Right lobe of liver (tissue), 6 donors: ENCODE measurements around the gene ZFR2. TPM values are rescaled to one million over a fixed set of nuclear protein-coding genes. Genes with fewer than 3 reads are reported as not detected.

Experiments used
- ATAC-seq, 4 donors: fragments of 200-7000 bp; cut with Tn5 transposase; one replicate each; pipeline ENCODE4 v1.9.1; 2020; ENCODE audit warnings: mild to moderate bottlenecking in 4 of 4, moderate library complexity in 4 of 4
- DNase-seq, 3 donors: peaks; one replicate each; pipeline ENCODE4 v3.0.0-alpha.2; 2020
- H3K27ac ChIP-seq, 3 donors: fragments of 200-600 bp; one replicate each; pipeline ENCODE4 v1.8.0; 2022
- H3K27me3 ChIP-seq, 2 donors: fragments of 200-600 bp; one replicate each; pipeline ENCODE4 v1.8.0; 2022
- H3K36me3 ChIP-seq, 4 donors: fragments of 200-600 bp; sonication (generic) in 1 of 4; one replicate each; pipeline versions ENCODE4 v1.5.1 to v1.8.0; 2017 to 2022; ENCODE audit warnings: control low read depth in 1 of 4
- H3K4me1 ChIP-seq, 4 donors: fragments of 200-600 bp; sonication (generic) in 1 of 4; one replicate each; pipeline versions ENCODE4 v1.5.1 to v1.8.0; 2017 to 2022; ENCODE audit warnings: control low read depth in 1 of 4
- H3K4me3 ChIP-seq, 3 donors: fragments of 200-600 bp; one replicate each; pipeline ENCODE4 v1.8.0; 2022
- H3K9me3 ChIP-seq, 4 donors: fragments of 200-600 bp; sonication (generic) in 1 of 4; one replicate each; pipeline versions ENCODE4 v1.5.1 to v1.8.0; 2017 to 2022; ENCODE audit warnings: control low read depth in 1 of 4
- POLR2A ChIP-seq: fragments of 450-650 bp; IDR thresholded peaks from one replicate; pipeline ENCODE4 v1.6.1; 2017; ENCODE audit warnings: antibody characterized with exemption, mild to moderate bottlenecking
- WGBS: methylation state at CpG from one replicate; pipeline ENCODE4 v1.1.6; 2018; ENCODE audit warnings: low coverage, low lambda C conversion rate; ENCODE audit not compliant: insufficient coverage; ENCODE audit errors: missing lambda C conversion rate; 5-methylcytosine and 5-hydroxymethylcytosine counted together
- intact Hi-C, 2 donors: fragments of 100-400 bp; cut with DNase I; formaldehyde crosslinking; loops; one replicate each; pipeline versions ENCODE4 v1.11.2 to v1.14.1; 2022
- total RNA-seq, 6 experiments: library from RNA; depleted of rRNA in 2 of 6; stranded (reverse); fragments of >200 nt in 2 of 6; fragmentation: NEBNext Ultra II Directional in 3 of 6; extraction: Animal tissue kit (Norgen Biotek cat#: 25700) in 3 of 6; gene quantifications; one replicate each; pipeline versions ENCODE4 v1.1.0 to v1.2.4, GENCODE V29; 2016 to 2023
- TF ChIP-seq, protein P1 (sequence below), 4 donors: fragments of 200-600 bp in 3 of 4; fragments of 450-650 bp in 1 of 4; IDR thresholded peaks; one replicate each; pipeline versions ENCODE4 v1.5.1 to v1.8.0; 2016 to 2022; ENCODE audit warnings: antibody characterized with exemption in 4 of 4, mild to moderate bottlenecking in 2 of 4
- donor health status: DM: no; HTN: yes; CAD: no.
- donor health status: DM: no; HTN: no; CAD: no.
- donor health status: DM: no; HTN: no; CAD: no.
- donor health status: DM: no; HTN: yes; CAD: no.
- donor health status: DM: no; HTN: yes; CAD: no.

Gene ZFR2
- total RNA-seq, 6 experiments from 2014 or later: not detected

DNA sequence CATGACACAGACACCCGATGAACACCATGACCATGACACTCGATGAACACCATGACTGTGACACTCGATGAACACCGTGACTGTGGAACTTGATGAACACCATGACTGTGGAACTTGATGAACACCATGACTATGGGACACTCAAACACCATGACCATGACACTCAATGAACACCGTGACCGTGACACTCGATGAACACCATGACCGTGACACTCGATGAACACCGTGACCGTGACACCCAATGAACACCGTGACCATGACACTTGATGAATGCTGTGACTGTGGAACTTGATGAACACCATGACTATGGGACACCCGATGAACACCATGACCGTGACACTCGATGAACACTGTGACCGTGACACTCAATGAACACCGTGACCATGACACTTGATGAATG, 31.5 kb downstream of the ZFR2 start:
- H3K36me3 ChIP-seq: no peaks in the 10 kb centered on the region
- no peak for ATAC-seq
- no peak for TF ChIP-seq POLR2A
- TF ChIP-seq, protein P1, sequence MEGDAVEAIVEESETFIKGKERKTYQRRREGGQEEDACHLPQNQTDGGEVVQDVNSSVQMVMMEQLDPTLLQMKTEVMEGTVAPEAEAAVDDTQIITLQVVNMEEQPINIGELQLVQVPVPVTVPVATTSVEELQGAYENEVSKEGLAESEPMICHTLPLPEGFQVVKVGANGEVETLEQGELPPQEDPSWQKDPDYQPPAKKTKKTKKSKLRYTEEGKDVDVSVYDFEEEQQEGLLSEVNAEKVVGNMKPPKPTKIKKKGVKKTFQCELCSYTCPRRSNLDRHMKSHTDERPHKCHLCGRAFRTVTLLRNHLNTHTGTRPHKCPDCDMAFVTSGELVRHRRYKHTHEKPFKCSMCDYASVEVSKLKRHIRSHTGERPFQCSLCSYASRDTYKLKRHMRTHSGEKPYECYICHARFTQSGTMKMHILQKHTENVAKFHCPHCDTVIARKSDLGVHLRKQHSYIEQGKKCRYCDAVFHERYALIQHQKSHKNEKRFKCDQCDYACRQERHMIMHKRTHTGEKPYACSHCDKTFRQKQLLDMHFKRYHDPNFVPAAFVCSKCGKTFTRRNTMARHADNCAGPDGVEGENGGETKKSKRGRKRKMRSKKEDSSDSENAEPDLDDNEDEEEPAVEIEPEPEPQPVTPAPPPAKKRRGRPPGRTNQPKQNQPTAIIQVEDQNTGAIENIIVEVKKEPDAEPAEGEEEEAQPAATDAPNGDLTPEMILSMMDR (IDR thresholded peaks at IDR 0.05): no peak
- H3K4me3 ChIP-seq: no peak overlapping the region
- no peaks in the 10 kb centered on the region for H3K4me1 ChIP-seq
- H3K27me3 ChIP-seq: no peaks in the 10 kb centered on the region
- H3K9me3 ChIP-seq: no peaks in the 10 kb centered on the region
- DNase-seq: no peak
- H3K27ac ChIP-seq: no peak overlapping the region
- 88% methylated on average over 15 of the region's 17 CpGs for WGBS
- intact Hi-C loops: no loop called here

DNA sequence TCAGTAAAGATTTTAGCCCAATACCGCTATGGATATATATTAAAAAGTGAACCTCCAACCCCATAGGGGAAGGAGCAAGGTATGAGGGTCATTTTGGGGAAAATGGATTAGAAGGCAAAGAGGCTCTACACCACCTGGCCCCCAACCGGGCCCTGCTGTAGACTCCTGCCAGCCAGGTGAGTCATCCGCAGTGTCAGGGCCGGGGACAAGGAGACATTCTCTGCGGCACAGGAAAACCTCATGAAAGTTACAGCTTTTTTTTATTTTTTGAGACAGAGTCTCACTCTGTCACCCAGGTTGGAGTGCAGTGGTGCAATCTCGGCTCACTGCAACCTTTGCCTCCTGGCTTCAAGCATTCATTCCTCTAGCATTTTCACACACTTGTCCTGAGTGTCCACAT, 32.0 kb downstream of the ZFR2 start:
- H3K9me3 ChIP-seq: no peaks in the 10 kb centered on the region
- no peaks in the 10 kb centered on the region for H3K4me1 ChIP-seq
- H3K27me3 ChIP-seq: no peaks in the 10 kb centered on the region
- H3K4me3 ChIP-seq: no peak overlapping the region
- DNase-seq (no peak), ATAC-seq (no peak)
- WGBS: 100% methylated on average over 1 of the region's 6 CpGs
- TF ChIP-seq, protein P1 (IDR thresholded peaks at IDR 0.05): no peak
- no peak for TF ChIP-seq POLR2A
- no peaks in the 10 kb centered on the region for H3K36me3 ChIP-seq
- intact Hi-C loops: no loop called here
- no peak overlapping the region for H3K27ac ChIP-seq

DNA sequence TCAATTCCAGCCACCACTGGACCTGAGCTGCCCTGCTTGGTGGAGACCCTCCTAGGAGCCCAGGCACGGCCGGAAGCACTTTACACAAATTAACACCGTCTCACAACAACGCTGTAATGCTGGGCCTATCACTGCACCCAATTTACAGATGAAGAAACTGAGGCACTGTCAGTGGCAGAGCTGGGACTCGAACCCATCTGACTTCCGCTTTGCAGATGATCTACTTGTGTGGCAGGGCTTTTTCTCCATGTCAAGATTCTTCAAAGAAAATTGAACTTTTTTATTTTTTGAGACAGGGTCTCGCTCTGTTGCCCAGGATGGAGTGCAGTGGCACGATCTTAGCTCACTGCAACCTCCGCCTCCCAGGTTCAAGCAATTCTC, 33.8 kb downstream of the ZFR2 start:
- TF ChIP-seq POLR2A: no peak
- TF ChIP-seq, protein P1 (IDR thresholded peaks at IDR 0.05): no peak
- no peaks in the 10 kb centered on the region for H3K27me3 ChIP-seq
- WGBS: 52% methylated on average over 3 of the region's 9 CpGs
- ATAC-seq (no peak), DNase-seq (no peak)
- no peak overlapping the region for H3K27ac ChIP-seq
- H3K36me3 ChIP-seq: no peaks in the 10 kb centered on the region
- H3K4me3 ChIP-seq: no peak overlapping the region
- no peaks in the 10 kb centered on the region for H3K4me1 ChIP-seq
- H3K9me3 ChIP-seq: no peaks in the 10 kb centered on the region
- intact Hi-C loops: no loop called here

DNA sequence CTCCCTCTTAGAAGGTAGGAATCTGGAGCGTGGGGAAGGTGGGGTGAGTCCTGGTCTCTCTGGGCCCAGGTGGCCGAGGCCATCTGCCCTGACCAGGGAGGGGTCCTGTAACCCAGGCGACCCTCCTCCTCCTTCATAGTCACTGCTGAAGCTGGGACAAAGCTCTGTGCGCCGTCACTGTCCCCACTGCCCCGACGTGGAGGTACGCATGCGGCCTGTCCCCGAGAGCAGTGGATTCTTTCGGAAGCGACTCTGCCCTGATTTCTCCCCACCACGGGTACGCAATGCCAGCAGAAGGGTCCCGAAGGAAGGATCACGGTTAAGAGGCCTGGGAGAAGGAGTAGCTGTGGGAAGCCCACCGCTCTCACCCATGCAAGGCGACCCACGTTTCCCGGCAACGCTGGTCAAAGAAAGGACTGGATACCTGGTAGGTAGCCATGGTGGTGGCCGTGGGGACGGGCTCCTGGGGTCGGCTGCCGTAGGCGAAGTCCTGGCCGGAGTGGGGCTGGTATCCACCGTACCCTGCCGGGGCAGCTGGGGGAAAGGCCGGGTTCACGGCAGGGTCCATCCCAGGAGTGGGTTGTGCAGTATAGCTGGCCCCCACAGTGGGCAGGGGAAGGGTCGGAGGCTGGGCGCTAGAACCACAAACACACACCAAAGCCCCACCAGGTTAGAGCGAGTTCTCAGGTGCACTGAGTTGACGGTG, 34.3 kb downstream of the ZFR2 start:
- Histone ChIP-seq H3K27me3 (no peaks in the 10 kb centered on the region), H3K4me3 (no peak overlapping the region), H3K4me1 (no peaks in the 10 kb centered on the region), H3K9me3 (no peaks in the 10 kb centered on the region), H3K36me3 (no peaks in the 10 kb centered on the region), H3K27ac (no peak overlapping the region)
- WGBS: 100% methylated on average over 2 of the region's 35 CpGs
- ATAC-seq: no peak
- no peak for DNase-seq
- TF ChIP-seq POLR2A: no peak
- TF ChIP-seq, protein P1 (IDR thresholded peaks at IDR 0.05): no peak
- intact Hi-C loops: no loop called here
